CD4-positive, alpha-beta T cell treated with Interleukin-15 for 1 hour (primary cell): ENCODE measurements around the gene SH3PXD2A.
"Not testable (repeated sequence)": the region's sequence is repeated elsewhere in the genome, so short reads cannot be mapped to it uniquely, and the experiment has no call there.

Experiments
- DNase-seq: peaks from one replicate; pipeline ENCODE4 v3.0.0-alpha.2; 2020

Gene SH3PXD2A

DNA sequence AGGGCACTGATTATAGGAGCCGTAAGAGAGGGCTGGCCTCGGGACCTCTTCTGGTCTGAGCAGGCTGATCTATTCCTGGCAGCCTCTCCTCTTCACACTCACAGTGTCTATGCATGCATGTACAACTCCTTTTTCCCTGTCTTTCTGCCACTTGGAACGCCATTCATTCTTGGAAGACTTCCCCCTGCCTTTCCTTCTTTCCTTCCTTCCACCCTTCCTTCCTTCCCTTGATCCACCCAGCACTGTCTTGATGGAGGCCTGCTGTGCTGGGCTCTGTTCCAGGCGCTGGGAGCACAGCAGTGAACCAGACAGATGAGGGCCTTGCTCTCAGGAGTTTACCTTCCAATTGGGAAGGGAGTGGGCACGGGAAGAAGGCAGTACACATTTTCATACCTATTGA lies 114.8 kb downstream of the SH3PXD2A start:
- no peak for DNase-seq

DNA sequence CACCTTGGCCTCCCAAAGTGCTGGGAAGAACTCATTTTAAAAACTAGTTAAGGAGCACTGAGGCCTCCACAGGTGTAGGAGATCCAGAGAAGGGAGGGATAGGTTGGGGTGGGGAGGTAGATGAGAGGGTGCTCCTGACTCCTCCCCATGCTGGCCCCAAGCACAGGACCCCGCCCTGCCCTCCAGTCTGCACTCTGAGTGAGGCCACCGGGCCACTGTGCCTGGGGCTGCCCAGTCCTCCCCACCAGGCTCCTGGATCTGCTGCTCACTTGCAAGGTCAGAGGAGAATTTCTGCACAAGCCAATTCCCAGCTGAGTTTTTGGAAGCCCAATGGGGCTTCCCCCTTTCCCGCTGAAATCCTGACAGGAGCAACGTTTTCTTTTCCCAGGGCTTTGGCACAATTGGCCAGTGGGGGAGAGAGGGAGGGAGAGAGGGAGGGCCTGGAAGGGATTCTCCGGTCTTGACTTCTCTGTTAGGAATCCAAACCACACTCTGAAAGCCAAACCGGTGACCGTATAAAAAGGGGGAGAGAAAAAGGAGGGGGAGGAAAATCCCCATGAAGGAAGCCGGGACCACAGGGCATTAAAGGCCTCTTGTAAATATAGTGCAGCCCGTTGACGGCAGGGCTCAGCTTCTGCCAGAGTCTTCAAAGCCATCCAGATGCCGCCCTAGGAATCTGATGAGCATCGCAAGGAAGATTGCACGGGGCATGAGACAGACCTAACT lies 116.2 kb downstream of the SH3PXD2A start:
- DNase-seq, result no peak

DNA sequence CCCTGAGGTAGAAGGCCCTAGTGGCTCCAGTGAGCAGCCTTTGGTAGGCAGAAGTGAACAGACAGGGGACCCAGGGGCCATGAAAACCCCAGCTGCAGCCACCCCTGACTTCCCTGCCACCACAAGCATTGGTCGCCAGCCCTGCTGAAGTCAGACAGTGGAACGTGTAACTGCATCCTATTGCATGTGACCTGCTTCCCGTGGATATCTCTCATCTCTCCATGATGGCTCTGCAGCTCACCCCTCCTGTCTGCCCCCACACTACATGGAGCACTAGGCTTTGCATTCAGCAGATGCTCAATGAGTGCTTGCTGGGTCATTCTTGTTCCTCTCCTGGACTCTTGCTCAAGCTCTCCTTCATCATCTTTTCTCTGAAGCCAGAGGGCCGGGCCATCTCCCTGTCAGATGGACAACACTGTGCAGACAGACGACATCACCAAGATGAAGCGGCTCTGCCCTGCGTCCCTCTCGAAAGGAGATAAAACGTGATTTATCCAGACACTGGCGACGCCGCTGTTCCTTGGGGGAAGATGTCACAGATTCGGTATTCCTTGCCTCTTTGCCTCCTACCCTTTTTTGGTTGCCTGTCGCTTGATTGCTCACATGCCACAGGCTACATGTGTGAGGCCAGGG lies 117.5 kb downstream of the SH3PXD2A start:
- no peak for DNase-seq

DNA sequence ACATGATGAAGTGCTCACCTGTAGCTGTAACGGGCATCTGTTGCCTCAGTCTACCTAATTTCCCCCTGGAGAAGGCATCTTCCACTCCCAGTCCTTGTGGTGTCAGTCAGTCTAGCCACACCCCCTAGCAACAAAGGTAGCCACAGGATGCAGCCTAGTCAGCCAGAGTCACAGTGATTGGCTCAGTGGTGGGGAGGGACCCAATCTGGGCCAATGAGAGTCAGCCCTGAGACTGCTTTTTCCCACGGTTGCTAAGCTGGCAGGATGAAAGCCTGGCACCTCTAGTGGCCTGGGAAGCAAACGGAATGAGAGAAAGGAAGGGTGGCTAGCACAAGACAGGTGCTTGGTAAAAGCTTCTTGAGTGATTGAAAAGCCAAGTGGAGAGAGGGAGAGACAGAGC lies 118.6 kb downstream of the SH3PXD2A start:
- no peak for DNase-seq

DNA sequence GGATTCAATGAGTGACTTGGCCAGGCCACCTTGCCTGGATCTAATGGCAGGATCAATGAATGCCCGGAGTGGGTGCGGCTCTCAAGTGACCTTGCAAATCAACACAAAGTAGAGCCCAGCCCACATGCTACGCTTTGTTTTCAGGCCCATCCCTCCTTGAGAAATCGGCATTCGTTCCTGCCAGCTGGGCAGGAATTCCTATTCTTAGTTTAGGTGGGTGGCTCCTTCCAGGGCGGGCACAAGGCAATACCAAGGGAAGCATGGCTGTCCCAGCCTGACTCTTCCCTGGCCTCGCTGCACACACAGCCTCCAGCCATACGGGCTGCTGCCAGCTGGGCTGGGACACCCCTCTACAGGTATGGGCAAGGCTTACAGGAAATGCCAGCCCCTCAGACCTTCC lies 119.3 kb downstream of the SH3PXD2A start:
- no peak for DNase-seq

DNA sequence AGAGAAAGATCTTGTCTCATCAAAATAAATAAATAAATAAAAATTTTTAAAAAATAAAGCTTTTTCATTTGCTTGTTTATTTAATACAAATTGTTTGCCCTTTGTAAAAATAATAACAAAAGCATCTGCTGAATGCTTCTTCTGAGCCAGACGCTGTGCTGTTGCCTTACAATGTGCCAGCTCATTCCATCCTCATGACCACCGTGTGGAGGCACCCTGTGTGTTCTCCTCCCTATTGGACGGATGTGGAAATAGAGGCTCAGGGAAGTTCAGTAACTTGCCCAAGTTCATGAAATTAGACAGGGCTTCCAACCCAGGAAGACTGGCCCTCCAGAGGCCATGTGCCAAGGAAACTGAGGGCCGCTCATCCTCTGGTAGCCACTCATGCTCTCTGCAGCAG lies 120.6 kb downstream of the SH3PXD2A start:
- no peak for DNase-seq

DNA sequence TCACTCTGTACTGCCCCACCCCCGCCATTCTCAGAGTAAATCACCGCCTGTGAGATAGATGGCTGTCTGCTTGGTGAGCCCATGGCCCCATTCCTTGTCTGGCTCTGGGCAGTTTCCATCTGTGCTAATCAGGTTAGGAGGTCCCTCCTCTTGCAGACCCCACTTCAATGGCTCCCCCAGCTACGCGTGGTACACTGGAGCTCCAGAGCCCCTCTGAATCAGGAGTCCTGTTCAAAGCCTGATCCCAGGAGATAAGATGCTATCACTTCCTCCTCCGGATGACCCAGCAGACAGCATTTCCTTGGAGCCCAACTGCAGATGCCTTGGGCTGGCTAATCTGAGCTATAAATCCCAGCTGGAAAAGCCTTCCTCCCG lies 122.3 kb downstream of the SH3PXD2A start:
- no peak for DNase-seq

DNA sequence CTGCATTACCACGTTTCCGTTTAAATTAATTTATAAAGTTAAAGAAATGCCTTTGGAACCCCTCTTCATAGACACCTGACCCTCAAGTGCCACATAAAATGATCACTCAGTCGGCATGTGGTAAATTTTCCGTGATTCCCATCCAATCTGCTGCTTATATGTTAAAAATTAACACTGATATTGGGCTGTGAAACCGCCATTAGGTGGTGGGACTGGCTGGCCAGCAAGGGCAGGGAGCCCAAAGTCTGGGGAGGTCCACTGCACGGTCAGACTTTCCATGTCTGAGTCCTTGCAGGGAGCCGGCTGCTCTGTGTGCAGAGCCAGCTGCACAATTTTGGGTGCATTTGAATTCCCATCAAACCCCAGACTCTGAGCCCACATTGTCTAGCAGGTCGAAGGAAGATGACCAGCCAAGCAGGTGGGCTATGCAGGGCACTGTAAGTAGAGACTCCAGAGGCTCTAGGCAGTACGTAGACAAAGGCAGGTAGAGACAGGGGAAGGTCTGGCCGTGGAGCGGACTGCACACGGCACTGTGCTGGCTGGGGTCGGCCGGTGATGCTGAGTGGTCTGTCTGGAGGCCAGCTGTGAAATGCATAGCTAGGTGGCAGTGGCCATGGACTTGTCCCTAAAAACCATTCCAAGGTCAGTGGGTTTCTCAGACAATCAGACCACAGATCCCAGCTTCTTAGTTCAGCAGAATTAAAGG lies 122.9 kb downstream of the SH3PXD2A start:
- DNase-seq, result no peak

DNA sequence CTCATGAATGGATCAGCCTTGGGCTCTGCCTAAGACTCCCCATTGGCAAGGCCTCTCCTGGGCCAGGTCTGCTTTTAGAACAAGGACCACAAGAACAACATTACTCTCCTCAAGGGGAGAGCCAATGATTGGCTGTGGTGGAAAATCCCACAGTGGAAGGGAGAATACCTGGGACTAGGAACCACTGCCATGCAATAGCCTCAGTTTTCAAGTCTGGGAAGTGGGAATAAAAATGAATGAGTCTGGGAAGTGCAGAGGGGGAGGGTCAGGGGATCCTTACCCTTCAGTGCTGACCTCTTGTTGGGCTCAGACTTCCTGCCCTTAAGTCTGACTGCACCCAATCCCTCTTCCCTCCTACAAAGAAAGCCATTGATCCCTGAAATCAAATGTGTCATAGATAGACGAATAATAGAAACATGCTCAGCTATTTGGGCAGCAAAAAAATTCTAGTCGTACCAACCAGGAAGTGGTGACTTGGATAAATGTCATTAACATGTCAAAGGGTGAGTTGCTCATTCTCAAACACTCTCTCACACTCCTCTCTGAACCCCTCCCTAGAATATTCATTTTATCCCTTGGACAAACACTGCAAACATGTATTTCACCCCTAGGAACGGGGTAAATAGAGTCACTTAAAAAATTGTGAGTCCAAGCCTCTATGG lies 123.6 kb downstream of the SH3PXD2A start:
- no peak for DNase-seq

DNA sequence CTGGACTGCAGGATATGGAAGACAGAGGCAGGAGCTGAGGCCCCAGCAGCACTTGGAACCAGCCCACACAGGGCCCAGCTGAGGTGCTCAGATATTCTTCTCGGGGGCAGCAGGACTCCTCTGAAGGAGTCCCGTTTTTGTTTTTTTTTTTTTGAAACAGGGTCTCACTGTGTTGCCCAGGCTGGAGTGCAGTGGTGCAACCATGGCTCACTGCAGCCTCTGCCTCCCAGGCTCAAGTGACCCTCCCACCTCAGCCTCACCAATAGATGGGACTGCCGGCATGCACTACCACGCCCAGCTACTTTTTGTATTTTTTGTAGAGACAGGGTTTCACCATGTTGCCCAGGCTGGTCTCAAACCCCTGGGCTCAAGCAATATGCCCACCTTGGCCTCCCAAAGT lies 124.3 kb downstream of the SH3PXD2A start:
- not testable (repeated sequence) for DNase-seq

DNA sequence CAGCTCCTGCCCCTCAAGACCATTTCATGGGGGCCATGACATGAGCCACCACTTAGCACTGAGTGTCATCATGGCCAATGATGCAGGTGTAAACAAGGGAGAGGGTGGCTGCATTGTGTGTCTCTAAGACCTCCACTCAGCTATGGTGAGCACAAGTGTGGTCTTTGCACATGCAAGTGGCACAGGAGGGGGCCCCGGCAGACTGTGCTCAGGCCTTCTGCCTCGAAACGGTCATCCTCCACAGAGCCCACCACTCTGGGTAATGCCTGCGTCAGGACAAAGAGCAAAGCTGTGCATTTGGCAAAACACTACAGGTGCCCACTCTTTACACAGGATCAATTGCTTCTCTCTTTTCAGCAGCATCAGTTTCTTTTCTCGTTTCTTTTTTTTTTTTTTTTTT lies 125.5 kb downstream of the SH3PXD2A start:
- no peak for DNase-seq

DNA sequence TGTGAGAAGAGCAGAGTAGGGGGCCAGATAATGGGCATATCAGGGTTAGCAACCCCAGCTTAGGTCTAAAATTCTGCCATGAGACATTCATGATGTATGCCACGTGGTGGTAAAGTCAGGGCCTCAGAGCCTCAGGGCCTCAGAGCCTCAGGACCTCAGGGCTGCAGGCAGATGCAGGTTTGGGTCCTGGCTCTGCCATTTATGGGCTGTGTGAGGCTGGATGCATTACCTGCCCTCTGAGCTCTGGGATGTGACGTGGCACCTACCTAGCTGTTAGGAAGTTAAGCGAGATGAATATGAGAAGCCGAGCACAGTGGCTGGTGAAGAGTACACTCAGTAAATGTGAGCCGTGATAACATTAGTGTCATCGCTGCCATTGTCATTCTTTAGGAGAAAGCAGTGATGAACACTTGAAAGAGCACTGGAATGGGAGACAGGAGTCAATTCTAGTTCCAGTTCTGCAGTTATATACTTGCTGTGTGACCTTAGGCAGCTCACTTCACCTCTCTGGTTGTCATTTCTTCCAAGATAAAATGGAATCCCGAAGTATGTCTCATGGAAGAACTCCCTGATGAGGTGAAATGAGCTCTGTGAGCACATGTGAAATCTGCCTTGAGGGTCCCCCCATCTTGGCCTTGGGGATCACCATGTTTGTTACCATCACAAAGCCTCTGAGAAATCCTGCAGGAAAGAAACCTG lies 127.2 kb downstream of the SH3PXD2A start:
- no peak for DNase-seq

DNA sequence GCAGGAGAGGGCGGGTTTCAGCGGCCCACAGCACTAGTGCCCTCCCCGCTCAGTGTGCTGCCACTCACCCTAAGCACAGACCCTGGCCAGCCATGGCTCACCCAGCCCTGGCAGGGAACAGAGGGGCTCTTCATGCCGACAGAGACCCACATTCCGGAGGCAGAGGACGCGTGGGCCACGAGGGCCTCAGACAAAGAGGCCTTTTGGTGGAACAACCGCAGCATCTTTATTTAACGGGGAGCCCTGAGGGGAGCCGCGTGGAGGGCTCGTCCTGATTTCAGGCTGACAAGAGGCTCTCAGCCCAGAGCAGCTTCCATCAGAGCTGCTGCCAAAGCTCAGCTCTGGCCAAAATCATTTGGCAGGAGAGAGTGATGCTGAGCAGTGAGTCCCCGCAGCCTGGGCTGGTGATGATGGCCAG lies 127.8 kb downstream of the SH3PXD2A start:
- DNase-seq, result no peak

DNA sequence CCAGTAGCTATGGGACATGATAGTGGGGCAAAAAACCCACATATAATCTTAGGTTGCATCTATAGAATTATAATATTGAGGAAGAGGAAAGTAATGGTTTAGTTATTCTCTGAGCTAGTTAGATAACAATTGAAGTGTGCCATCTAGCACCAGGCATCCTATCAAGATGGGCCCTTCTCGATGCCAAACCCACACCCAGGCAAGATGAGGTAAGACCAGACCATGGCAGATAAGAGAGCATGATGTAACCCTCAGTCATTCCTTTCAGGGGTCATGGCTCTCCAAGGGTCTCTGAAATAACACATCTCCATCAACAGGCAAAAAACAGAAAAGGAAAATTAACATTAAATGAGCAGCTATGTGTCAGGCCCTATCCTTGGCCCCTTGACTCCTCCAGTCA lies 128.7 kb downstream of the SH3PXD2A start:
- DNase-seq, result no peak

DNA sequence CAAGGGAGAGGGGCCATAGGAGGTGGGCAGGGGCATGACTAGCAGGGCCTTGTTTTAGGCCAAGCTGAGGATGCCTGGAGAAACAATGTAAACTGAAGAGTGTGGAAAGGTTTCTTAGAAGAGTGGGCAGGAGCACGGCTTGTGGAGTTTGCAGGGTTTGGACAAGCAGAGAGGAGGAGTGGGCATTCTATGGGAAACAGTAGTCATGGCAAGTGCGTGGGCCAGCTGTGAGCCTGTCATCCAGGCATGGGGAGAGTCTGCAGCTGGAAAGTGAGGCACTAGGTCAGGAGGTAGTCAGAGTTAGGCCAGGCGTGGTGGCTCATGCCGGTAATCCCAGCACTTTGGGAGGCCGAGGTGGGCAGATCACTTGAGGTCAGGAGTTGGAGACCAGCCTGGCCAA lies 130.1 kb downstream of the SH3PXD2A start:
- DNase-seq, result no peak

DNA sequence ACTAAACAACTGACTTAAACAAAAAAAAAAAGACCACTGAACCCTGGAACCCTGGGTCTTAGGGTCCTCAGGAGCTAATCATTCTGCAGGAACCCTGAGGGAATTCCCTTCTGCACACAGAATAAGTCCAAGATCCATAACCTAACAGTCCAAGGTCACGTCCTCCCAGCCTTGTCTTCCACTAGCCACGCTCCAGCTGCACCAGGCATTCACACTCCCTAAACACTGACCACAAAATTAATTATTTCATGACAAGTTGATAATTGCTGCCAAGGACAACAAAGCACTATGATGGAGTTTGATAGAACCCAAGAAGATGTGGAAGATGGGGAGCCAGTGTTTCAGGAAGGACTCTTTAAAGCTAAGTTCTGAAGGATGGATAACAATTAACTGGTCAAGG lies 130.6 kb downstream of the SH3PXD2A start:
- no peak for DNase-seq

DNA sequence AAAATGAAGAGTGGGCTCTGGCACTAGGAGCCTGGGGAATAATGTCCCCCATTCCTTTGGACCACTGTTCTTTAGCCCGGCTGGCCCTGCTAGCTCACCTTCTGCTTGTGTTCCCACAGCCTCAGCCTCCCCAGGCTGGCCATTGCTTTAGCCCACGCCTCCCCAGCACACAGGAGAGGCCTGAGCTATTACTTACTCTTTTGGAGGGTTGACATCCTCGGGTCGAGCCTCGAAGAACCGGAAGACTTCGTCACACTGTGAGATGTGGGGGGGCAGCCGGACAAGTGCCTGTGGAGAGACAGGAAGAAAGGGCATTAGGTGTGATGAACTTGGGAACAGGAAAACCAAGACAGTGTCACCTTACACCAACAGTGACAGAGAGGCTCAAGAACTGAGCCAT lies 131.3 kb downstream of the SH3PXD2A start:
- DNase-seq, result no peak

DNA sequence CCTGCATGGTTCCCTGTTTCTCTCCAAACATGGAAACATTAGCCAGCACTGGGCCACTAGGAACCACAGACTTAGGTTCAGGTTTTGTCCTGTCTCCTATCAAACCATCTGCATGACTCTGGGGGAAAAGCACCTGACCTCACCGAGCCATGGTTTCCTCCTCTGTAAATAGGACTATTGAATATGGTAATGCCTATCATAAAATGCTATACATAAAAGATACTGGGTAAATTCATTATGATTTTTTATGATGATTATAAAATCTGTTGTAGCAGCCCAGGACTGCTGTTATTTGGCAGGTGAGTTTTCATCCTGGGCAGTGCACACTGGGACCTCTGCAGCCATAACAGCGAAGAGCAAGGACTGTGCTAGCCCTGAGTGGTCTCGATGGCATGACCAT lies 131.8 kb downstream of the SH3PXD2A start:
- no peak for DNase-seq

DNA sequence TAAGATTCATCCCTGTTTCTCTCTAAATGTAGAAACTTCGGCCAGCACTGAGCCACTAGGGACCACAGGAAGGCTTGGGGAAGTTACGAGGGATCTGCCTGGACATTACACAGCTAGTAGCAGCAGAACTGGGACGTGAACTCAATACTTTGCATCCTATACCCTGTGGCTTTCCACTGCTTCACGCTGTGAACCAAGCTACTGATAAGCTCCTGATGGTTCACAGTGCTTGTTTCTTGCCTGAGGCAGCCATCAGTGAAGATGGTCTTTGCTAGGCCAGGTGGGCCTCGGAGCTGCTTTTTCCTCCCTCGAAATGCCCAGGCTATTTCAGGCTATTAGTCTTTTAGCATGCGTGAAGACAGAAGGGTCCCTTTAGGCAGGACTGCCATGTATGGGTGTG lies 132.7 kb downstream of the SH3PXD2A start:
- no peak for DNase-seq

DNA sequence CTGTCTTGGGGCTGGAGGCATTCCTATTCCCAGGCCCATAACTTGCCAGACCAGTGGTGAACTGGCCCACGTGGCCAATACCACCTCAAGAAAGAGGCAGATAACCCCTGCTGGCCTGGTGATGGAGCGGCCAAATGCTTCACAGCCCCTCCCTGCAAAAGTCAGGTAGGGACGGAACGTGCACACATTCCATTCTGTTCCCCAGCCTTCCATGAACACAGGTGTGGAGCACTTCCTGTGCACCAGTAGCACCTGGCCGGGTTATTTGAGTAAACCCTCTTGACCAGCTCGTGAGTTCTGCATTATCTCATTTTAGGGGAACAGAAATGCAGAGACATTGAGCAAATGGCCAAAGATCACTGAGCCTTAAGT lies 134.4 kb downstream of the SH3PXD2A start:
- no peak for DNase-seq

DNA sequence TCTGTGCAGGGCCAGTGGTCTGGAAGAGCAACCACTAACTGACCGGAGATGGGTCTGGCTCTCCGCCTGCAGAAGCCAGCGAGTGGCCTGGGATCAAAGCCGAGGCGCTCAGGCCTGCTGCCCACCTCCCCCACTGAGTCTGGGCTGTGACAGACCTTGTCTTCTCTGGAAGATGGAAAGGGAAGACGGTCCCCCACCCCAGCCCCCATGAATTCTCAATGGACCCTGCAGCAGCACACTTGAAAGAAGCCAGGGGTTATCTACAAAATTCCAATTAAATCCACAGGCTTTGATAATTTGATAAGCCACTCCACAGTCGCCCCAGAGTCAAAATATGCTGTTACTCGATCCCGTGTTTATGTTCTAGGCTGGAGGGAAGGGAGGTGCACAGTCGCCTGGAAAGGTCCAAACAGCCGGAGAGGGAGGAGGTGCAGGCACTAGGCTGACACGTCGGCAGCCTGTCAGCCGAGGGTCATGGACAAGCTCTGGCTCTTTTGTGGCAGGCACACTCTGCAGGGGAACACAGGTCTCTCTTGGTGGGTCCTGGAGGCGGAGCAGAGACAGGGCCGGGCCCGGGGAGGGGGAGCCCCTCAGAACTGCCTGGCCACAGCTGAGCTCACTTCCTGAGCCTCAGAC lies 134.9 kb downstream of the SH3PXD2A start:
- DNase-seq, result no peak

DNA sequence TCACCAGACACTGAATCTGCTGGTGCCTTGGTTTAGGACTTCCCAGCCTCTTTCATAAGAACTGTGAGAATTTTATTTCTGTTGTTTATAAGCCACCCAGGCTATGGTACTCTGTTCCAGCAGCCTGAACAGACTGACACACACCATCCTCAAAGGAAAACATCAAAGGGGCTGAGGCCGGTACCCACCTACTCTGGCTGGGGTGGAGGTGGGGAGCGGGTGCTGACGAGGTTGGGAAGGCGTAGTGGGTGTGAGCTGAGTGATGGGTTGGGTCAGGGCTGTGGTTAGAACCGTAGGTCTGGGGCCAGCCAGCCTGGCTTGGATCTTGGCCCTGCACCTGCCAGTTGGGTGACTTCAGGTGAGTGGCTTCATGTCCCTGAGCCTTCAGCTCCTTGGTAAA lies 136.3 kb downstream of the SH3PXD2A start:
- no peak for DNase-seq

DNA sequence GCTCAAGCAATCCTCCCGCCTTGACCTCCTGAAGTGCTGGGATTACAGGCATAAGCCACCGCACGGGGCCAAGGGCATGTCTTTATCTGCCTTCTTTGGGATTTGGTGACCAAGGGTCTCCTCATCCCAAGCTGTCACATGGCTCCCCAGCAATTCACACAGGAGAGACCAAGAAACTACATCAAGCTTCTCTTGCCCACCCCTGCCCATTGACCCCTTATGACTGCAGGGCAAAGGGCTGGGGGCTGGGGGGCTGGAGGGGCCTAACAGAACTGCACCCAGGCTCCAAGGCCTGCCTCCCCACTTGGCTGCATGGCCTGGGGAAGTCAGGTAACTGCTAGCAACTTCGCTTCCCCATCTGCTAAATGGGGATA lies 137.1 kb downstream of the SH3PXD2A start:
- DNase-seq, result no peak
